AG10803 (cell line): ENCODE results near the gene SFXN3.

Source experiments
- DNase-seq: peaks from one replicate; pipeline ENCODE4 v3.0.0; 2010; ENCODE audit warnings: low read depth
- H3K4me3 ChIP-seq: 2 replicates; pipeline ENCODE4 v1.5.1; 2011; ENCODE audit warnings: mild to moderate bottlenecking, low read length, control low read depth
- CTCF ChIP-seq: conservative IDR thresholded peaks from 2 replicates; pipeline ENCODE4 v1.5.1; 2011; ENCODE audit warnings: mild to moderate bottlenecking, low read length, control low read depth, inconsistent platforms

SFXN3 gene

GRCh38 chr10:101047268-101047667 lies 16.2 kb downstream of the SFXN3 start:
- no peak overlapping the region for H3K4me3 ChIP-seq
- no peak for DNase-seq

DNA sequence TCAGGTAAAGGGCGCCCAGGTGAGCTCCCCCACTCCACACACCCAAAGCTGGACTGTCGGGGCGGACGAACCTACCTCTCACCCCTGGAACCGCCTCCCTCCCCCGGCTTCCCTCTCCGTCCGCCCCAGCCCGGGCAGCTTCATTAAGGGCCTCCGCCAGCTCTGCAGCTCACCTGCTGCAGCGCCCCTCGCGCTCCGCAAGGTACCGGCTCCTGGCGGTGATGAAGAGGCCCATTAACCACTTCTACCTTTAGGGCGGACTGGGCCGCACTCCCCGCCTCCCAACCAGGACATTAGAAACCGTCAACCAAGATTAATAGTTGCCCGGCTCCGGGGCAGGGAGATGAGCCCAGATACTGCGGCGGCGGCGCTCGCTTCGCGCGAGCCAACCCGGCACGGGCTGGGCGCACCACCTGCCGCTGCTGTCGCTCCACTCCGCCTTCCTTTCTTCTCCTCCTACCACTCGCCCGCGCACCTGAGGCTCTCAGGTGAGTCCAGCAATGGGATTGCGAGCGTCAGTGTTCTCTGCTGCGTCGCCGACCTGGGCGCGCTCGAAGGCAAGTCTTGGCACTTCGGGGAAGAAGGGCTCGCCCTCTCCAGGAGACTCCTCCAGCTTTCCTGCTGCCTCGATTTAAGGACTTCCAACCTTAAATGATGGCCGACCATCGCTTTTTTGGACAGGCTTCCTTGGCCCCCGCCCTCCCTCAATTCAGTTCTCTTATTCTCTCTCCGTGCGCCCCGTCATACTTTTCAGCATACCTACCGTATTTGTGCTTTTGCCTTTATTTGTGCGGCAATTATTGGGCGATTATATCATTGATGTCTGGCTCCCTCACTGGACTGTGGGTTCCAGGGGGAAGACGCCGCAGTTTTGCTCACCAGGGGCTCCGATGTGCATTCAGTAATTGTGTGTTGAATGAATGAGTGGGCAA lies 17.2 kb downstream of the SFXN3 start:
- DNase-seq = no peak
- H3K4me3 ChIP-seq = no peak overlapping the region
- no peak for TF ChIP-seq CTCF

More at GRCh38 chr10:101047268-101047667, 16.2 kb downstream of the SFXN3 start:
- no peak for TF ChIP-seq CTCF

DNA sequence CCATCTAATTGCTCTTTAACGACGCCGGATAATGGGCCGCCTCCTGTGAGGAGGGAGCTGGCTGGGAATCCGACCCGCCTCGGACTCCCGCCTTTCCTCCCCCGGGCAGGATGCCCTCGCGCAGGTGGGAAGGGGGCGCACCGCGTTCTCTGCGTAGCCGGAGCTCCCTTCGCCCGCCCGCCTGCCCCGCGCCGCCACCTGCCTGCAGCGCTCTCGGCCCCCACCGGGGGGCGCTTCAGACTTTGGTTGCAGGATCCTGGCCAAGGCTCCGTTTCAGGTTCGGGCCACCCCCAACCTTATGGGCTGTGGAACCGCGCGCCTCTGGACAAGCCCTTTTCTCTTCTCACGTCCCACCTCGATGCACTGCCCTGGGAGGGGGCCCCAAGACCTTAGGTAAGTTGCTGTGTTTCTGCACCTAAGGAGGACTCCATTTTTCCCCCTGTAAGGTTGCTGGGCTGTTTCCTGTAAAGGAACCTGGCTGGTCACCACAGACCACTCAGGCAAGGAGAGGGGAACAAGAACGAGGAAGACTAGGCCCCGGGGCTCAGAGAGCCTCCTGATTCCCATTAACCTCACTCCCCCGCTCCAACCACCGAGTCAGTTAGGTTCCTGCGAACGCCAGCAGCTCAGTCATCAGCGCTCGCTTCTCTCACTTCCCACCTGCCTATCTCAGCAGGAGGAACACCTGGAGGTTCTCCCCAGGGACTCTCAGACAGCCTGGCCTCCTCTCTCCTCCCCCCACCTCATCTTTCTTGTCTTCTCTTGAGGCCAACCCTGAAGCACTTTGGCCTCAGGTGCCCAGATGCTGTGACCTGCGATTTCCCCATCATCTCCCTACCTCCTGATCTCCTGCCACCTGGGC lies 19.4 kb downstream of the SFXN3 start:
- peak overlapping the region; percentile 39 for H3K4me3 ChIP-seq
- DNase-seq = peak; percentile 34
- peak; percentile 63 for TF ChIP-seq CTCF

DNA sequence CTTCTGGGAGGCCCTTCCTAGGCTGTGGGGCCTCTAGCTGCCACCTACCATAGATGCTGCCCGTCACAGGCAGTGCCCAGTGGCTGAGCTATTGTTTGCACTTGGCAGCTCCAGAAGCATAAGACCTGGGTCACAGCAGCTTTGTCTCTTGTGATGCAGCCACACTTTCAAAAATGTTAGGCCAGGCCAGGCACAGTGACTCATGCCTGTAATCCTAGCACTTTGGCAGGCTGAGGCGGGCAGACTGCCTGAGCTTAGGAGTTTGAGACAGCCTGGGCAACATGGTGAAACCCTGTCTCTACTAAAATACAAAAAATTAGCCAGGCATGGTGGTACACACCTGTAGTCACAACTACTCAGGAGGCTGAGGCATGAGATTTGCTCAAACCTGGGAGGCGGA lies 21.3 kb downstream of the SFXN3 start:
- TF ChIP-seq CTCF = no peak
- DNase-seq = peak; percentile 85
- H3K4me3 ChIP-seq = no peak overlapping the region

DNA sequence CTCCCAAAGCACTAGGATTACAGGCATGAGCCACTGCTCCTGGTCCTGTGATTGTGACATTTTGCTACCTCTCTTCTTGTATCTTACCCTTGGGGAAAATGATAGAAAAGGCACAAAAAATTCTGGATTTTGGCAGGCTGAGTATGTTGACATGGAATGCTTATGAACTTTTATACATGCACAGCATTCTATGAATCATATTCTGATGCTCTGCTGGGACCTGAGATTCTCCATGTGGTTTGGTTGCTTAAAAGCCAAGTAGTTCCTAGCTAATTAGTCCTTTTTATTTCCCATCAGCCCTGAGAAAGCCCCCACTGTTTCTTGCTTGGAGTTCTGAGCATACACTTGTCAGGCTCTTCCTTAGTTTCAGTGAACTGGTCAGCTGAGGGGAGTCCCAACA lies 22.5 kb downstream of the SFXN3 start:
- no peak overlapping the region for H3K4me3 ChIP-seq
- peak; percentile 78 for DNase-seq
- no peak for TF ChIP-seq CTCF

DNA sequence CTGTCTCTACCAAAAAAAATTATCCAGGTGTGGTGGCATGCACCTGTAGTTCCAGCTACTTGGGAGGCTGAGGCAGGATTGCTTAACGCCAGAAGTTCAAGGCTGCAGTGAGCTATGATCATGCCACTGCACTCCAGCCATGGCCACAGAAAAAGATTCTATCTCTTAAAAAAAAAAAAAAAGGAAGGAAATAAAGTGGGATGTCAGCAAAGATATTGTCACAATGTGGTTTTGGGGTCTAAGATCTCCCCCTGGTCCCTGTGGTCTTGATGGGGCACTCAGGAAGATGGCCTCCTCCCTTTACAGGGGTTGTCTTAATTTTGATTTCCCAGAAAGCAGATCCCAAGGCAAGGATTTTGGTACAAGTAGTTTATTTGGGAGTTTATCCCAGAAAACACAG lies 23.3 kb downstream of the SFXN3 start:
- H3K4me3 ChIP-seq = no peak overlapping the region
- no peak for DNase-seq
- TF ChIP-seq CTCF = no peak
